Activated naive CD4-positive, alpha-beta T cell (primary cell): ENCODE results near the gene TMEM132C.

Experiments
- DNase-seq, 4 experiments: peaks; one replicate each; lab custom pipeline; 2025; lab: John Stamatoyannopoulos, UW

TMEM132C gene

DNA sequence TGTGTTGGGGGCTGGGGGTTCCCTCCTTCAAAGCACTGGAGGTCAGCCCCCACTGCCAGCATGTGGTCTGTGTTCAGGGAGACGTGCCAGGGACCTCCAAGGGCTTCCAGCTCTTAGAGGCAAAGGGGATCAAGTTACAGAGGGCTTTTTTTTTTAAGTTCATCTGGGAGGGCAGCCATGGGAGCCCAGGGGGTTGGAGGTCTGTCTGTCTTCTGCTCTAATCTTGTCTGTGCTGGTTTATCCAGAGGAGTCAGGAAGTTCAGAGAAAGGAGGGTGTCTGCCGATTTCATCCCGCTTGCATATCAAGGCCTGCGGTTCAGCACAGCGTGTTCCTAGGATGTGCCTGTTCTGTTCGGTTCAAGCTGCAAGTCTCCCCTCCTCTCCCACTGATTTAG lies 72.2 kb downstream of the TMEM132C start:
- DNase-seq = no peak

- DNase-seq = no peak
These were observed 72.7 kb downstream of the TMEM132C start for GRCh38 chr12:128339631-128340030.

- DNase-seq = no peak
These were observed 86.3 kb downstream of the TMEM132C start for GRCh38 chr12:128353301-128353700.

GRCh38 chr12:128356547-128356946 lies 89.6 kb downstream of the TMEM132C start:
- no peak for DNase-seq

- DNase-seq = no peak
These were observed 94.5 kb downstream of the TMEM132C start for GRCh38 chr12:128361400-128361995.

DNA sequence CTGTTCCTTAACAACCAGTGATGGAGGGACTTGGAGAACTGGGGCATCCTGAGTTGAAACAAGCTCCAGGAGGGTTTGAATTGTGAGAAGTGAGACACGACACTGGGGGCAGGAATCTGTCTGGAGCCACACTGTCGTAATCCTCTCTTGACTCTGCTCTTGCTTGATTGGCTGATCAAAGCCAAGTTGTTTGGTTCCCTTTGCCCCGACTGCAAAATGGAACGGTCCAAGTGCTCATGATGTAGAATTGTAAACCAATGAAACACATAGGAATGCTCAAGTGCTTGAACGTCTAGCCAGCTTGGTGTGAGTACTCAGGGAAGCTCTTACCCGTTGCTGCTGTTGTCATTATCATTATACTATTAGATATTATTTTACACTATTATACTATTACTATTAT lies 98.1 kb downstream of the TMEM132C start:
- DNase-seq = no peak

- DNase-seq = no peak
These were observed 98.8 kb downstream of the TMEM132C start for GRCh38 chr12:128365651-128366231.

DNA sequence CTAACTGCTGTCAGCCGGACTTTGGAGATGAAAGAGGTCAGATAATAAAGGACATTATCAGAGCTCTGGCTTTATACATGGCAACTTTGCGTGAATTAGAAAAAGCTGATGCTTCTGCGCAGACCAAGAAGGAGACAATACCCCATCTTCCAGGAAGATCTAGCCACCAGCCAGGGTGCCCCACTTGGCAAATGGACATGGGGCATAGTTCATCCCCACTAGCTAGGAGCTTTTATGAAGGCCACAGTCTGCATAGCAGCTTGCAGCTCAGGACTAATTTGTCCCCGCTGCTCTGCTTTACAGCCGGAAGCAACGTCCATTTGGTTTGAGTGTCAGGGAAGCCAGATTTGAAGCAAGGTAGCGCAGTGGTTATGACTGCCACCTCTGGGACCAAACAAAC lies 101.0 kb downstream of the TMEM132C start:
- DNase-seq = no peak

DNA sequence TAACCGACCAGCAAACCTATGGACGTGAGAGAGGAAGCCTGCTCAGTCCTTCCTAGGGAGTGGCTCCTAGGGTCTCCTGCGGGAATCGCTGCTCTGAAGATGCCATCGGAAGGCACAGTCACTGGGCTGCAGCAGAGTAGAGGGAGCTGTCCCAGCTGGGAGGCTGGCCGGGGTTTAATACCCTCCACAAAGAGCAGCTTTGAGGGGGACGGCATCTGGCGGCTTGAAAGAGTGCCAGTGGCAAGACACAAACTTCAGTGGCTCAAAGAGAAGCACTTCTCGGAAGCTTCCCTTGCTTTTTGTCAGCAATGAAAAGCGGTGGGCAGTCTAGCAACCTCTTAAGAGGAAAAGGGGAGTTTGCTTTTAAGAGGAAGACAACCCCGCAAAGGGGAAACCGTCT lies 114.6 kb downstream of the TMEM132C start:
- no peak for DNase-seq

GRCh38 chr12:128381946-128382345 lies 115.0 kb downstream of the TMEM132C start:
- no peak for DNase-seq

- DNase-seq = no peak
These were observed 116.0 kb downstream of the TMEM132C start for GRCh38 chr12:128382946-128383345.

DNA sequence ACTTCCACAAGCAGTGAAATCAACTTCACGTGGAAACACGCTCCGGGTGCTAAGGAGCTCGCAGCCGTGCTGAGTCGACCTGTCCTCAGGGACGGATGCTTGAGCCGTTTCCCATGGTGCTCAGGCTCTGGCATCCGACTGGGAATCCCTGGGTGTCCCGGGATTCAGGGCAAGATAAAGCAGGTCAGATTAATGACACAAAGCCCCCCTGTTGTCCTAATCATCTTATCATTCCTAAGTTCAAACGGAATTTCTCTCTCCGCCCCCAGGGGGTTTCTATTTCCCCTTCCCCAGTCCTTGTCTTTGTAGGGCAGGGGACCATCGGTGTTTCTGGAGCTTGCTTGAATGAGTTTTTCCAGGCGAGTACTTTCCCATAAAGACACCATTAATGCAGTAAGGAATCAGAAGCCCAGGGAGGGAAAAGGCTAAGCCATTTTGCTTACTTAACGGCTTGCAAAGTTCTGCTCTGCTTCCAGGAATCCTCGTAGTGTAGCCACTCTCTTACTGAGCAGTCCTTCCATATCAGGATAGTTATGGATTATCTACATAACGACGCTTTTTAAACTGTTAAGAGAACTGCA lies 116.5 kb downstream of the TMEM132C start:
- no peak for DNase-seq

DNA sequence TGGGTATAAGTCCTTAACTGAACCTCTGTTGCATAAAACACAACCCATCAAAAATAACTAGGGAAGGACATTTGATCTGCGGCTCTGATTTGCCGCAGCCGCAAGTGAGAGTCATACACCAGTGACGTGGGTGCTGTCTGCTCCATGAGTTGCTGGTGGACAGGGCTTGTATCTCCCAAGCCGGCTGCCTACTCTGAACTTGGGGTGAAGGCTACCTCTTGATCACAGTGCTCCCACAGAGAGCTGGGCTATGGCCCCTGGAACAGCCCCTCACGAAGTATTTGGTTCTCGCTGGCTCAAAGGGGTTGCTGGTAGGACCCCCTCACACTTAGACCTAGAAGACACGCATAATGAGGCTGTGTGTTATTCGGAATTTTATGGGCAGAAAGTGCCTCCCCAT lies 118.8 kb downstream of the TMEM132C start:
- no peak for DNase-seq

GRCh38 chr12:128387811-128388422 lies 120.9 kb downstream of the TMEM132C start:
- DNase-seq = no peak

- DNase-seq = no peak
These were observed 121.6 kb downstream of the TMEM132C start for GRCh38 chr12:128388461-128389000.

DNA sequence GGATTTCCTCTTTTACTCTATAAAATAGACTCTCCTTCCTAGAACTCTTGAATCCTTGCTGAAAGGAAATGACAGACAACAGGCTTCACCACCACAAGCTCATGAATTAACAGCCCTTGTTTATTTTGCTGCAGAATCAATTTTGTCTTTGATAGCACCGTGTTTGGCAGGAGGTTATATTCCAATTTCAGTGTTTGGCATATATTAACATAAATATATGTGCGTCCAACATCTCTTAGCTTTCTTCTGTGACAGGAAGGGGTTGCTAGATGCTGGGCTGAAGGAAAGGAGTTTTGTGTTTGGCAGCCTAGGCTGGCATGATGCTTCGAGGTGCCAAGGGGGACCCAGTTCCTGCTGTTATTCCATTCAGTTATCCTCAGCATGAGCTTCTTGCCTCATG lies 126.4 kb downstream of the TMEM132C start:
- DNase-seq = no peak

DNA sequence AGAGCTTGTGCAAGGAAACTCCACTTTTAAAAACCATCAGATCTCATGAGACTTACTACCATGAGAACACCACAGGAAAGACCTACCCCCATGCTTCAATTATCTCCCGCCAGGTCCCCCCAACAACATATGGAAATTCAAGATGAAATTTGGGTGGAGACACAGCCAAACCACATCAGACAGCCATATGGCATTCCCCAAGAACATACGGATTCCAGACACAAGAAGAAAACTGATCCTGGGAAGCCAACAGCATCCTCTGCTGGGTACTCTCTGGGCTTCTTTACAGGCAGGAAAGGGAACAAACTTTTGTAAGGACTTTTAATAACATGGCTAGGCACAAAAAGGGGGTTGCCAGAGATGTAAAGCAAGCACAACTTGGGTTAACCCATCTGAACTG lies 127.2 kb downstream of the TMEM132C start:
- no peak for DNase-seq

DNA sequence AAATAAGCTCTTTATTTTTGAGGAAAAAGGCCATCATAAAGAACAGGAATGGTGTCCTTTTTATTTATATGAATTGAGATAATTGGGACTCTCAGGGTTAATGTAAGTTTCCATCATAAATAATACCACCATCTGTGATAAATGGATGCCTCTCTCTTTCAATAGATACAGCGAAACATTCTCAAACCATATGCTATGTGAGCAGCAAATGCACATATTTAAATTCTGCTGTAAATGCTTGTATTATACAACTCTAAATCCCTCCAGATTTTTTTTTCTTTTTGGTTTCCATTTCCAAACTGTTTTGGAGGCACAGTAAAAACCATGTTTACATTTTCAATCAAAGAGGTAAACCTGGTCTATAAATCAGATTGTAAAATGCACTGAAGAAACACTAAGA lies 132.3 kb downstream of the TMEM132C start:
- DNase-seq = no peak

DNA sequence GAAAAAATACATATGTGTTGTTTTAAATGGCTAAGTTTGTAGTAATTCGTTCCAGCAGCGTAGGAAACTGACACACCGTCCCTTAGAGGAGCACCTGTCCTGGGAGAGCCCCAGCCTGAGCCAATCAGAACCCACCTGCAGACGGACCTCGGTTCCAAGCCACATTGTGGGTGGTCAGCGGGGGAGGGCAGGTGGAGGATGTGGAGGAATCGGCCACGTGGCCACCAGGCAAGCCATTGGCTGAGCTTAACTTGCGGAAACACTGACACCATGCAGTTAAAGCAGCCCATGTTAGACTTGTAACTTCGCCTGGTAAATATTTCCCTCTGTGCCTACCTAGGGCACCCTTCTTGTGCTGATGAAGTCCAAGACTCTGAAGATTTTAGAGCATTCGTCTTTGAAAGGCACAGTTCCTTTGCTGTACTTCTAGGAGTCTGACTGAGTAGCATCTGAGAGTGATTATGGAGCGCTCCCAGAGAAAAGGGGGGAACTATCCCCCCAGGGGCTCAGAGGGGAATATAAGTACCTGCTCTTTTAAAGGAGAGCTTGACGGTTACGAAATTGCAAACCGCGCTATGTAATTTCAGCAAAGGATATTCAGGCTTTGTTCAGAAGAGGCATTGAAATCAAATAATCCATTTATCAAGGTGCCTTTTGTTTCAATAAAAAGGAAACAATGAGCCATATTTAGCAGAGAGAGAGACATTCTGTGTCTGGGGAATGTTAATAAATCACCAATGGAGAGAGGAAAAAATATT lies 135.7 kb downstream of the TMEM132C start:
- DNase-seq = no peak

DNA sequence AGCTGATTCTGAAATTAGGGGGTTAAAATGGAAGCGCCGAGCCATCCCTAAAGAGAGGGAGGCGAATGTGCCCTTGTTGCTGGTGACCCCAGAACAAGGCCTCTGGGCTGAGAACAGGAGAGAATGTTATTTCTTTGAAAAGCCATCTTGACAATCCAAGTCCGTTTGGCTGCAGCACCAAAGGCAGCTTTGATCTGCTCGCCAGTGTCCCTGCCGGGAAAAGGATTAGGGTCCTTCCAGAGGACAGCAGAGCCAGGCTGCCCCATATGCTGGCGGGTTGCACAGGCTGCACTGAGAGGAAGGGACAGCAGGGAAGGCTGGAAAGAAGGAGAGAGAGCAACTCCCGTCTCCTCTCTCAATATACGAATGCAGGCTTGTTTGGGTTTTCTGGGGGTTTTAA lies 141.7 kb downstream of the TMEM132C start:
- DNase-seq = no peak

GRCh38 chr12:128415036-128415560 lies 148.1 kb downstream of the TMEM132C start:
- no peak for DNase-seq

DNA sequence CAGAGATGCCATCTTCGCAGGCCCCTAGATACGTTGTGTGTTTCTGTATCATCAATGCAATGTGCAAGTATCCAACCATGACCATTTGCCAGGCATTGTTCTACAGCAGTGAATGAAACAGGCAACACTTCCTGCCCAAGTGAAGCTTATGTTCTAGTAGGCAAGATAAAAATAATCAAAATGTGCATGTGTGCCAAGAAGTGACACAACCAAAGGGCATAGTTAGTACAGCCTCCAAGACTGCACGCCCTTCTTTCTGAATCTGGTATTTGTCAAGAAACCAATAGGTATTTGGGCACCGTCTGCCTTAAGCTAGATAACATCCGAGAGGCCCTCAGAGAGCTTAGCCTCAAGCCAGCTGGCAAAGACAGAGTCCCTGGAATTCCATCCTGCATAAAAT lies 152.0 kb downstream of the TMEM132C start:
- no peak for DNase-seq
